Ovary (tissue), 9 donors: ENCODE measurements around the gene GFRA1. TPM values are rescaled to one million over a fixed set of nuclear protein-coding genes. Genes with fewer than 3 reads are reported as not detected.

Experiments
- DNase-seq, 5 donors: peaks; one replicate each; pipeline ENCODE4 v3.0.0-alpha.2; 2019 to 2020
- H3K27ac ChIP-seq, 2 donors: fragments of 200-600 bp; one replicate each; pipeline versions ENCODE4 v1.5.1 to v1.8.0; 2019 to 2022
- H3K27me3 ChIP-seq: fragments of 200-600 bp; one replicate; pipeline ENCODE4 v1.8.0; 2022
- H3K36me3 ChIP-seq: fragments of 200-600 bp; sonication (generic); one replicate; pipeline ENCODE4 v1.5.1; 2019
- H3K4me1 ChIP-seq: one replicate; pipeline ENCODE4 v1.8.1; 2013; ENCODE audit warnings: mild to moderate bottlenecking, moderate library complexity; ENCODE audit not compliant: insufficient read depth
- H3K4me3 ChIP-seq: fragments of 200-600 bp; sonication (generic); one replicate; pipeline ENCODE4 v1.5.1; 2017
- H3K9me3 ChIP-seq, 2 donors: fragments of 200-600 bp in 1 of 2; sonication (generic) in 1 of 2; one replicate each; pipeline versions ENCODE4 v1.5.1 to v1.8.1; 2013 to 2019; ENCODE audit warnings: mild to moderate bottlenecking in 1 of 2, moderate library complexity in 1 of 2
- EP300 ChIP-seq: sonication (generic); formaldehyde crosslinking; IDR thresholded peaks from one replicate; pipeline ENCODE4 v1.6.1; 2017; ENCODE audit warnings: antibody characterized with exemption
- POLR2A ChIP-seq: fragments of 450-650 bp; IDR thresholded peaks from one replicate; pipeline ENCODE4 v1.6.1; 2017; ENCODE audit warnings: antibody characterized with exemption, mild to moderate bottlenecking, moderate library complexity
- WGBS, 3 donors: extraction: QIAGEN DNeasy Blood & Tissue Kit in 1 of 3; methylation state at CpG; one replicate each; pipeline versions ENCODE4 v1.1.5 to v1.1.7; 2013 to 2017; 5-methylcytosine and 5-hydroxymethylcytosine counted together
- intact Hi-C, 4 donors: fragments of 100-400 bp; cut with DNase I; formaldehyde crosslinking; loops; one replicate each; pipeline versions ENCODE4 v1.11.0 to v1.15.1; 2022 to 2023
- polyA plus RNA-seq, 2 donors: library from polyadenylated mRNA; stranded (reverse); fragments of 200-250 nt in 1 of 2; fragments of 350-450 nt in 1 of 2; fragmentation: Illumina TruSeq in 1 of 2; extraction: RNeasy Lipid Tissue Mini Kit (QIAGEN cat#74804) in 1 of 2; gene quantifications; one replicate each; pipeline ENCODE4 v1.2.3, GENCODE V29; 2013 to 2014
- total RNA-seq, 7 donors: library from RNA; depleted of rRNA in 2 of 7; stranded (reverse); fragments of >200 nt in 2 of 7; fragmentation: NEBNext Ultra II Directional in 3 of 7; extraction: Animal tissue kit (Norgen Biotek cat#: 25700) in 3 of 7; gene quantifications; one replicate each; pipeline versions ENCODE4 v1.1.0 to v1.2.4, GENCODE V29; 2016 to 2023
- TF ChIP-seq, protein P1 (sequence below), 3 donors: fragments of 450-650 bp in 2 of 3; fragments of 200-600 bp in 1 of 3; IDR thresholded peaks; one replicate each; pipeline versions ENCODE4 v1.5.1 to v1.8.0; 2016 to 2022; ENCODE audit warnings: antibody characterized with exemption in 3 of 3, mild to moderate bottlenecking in 1 of 3
- donor health status: DM: no; HTN: no; CAD: no; lungs with moderate emphysema.
- donor health status: DM: no; HTN: no; CAD: no.
- donor health status: Bipolar disorder and iron deficiency.
- donor health status: DM: yes; HTN: yes; CAD: no.
- donor health status: DM: no; HTN: no; CAD: no.
- donor health status: DM: yes; HTN: yes; CAD: no.

The GFRA1 gene
- total and polyA plus RNA-seq, 9 donors = 3.1 to 28.4 (median 11.8) TPM

DNA sequence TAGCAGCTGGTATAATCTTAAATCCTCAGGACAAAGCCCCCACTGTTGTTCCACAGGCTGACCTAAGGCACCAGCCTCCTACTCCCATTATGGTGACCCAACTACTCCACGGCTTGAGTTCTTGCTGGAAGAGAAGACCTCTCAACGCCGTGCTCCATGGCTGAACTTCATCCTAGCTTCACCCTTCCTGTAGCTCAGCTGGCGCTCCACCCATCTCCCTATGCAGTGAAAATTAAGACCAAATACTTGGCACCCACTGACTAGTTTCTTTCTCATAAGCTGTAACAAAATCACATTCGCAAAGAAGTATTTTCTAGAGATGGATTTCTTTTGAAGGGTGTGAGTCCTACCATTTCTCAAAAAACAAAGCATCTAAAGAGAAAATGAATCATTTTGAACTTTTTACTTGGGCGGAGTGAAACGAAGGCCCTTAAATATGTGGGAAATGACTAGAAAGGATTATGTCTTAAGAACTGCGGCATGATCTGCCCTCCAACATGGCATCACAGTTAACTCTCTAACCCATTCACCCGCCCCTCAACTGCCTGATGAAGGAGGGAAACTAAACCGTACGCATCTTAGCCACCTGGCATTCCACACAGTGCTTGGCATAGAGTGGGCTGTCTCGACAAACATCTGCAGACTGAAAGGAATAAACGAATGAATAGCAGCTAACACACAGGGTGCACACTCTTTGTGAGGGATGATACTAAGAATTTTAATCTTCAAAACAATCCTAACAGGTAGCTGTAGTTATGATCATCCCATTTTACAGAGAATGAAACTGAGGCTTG is 32.7 kb downstream of the GFRA1 start:
- H3K4me3 ChIP-seq = no peak overlapping the region

DNA sequence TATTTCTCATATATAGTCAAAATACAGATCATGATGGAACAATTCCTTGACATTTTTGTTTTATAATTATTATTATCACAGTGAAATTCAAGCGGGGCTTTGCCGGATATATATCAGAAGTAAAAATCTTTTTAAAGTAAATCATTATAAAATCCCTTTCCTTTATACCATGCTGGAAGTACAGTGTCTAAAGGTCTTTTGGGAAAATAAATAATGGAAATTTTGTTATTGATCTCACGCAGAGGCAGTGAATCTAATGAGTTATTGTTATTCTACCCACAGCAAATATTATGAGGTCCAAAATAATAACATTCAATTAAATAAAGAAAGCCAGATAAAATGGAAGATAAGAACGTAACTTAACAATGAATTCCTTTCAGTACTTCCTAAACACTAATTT is 33.8 kb downstream of the GFRA1 start:
- DNase-seq = no peak
- H3K36me3 ChIP-seq = no peaks in the 10 kb centered on the region
- WGBS, 3 donors = 64 to 84% (median 73%) methylated on average over 4 of the region's 4 CpGs
- H3K9me3 ChIP-seq = no peaks in the 10 kb centered on the region
- no peak overlapping the region for H3K4me3 ChIP-seq
- no peak for TF ChIP-seq POLR2A
- TF ChIP-seq EP300 = no peak
- TF ChIP-seq, protein P1, sequence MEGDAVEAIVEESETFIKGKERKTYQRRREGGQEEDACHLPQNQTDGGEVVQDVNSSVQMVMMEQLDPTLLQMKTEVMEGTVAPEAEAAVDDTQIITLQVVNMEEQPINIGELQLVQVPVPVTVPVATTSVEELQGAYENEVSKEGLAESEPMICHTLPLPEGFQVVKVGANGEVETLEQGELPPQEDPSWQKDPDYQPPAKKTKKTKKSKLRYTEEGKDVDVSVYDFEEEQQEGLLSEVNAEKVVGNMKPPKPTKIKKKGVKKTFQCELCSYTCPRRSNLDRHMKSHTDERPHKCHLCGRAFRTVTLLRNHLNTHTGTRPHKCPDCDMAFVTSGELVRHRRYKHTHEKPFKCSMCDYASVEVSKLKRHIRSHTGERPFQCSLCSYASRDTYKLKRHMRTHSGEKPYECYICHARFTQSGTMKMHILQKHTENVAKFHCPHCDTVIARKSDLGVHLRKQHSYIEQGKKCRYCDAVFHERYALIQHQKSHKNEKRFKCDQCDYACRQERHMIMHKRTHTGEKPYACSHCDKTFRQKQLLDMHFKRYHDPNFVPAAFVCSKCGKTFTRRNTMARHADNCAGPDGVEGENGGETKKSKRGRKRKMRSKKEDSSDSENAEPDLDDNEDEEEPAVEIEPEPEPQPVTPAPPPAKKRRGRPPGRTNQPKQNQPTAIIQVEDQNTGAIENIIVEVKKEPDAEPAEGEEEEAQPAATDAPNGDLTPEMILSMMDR (IDR thresholded peaks at IDR 0.05) = no peak
- intact Hi-C loops = no loop called here
- H3K4me1 ChIP-seq = no peaks in the 10 kb centered on the region
- H3K27me3 ChIP-seq = no peaks in the 10 kb centered on the region
- no peak overlapping the region for H3K27ac ChIP-seq

More for the DNA sequence above, 32.7 kb downstream of the GFRA1 start:
- no peaks in the 10 kb centered on the region for H3K4me1 ChIP-seq
- TF ChIP-seq POLR2A (no peak), EP300 (no peak)
- TF ChIP-seq, protein P1 (IDR thresholded peaks at IDR 0.05) = no peak
- WGBS, 3 donors = 93 to 94% (median 94%) methylated on average over 13 of the region's 13 CpGs
- no peak for DNase-seq
- no peak overlapping the region for H3K27ac ChIP-seq
- no peaks in the 10 kb centered on the region for H3K9me3 ChIP-seq
- intact Hi-C loops = no loop called here
- peaks cover 4% of the 10 kb centered on the region for H3K27me3 ChIP-seq
- H3K36me3 ChIP-seq = no peaks in the 10 kb centered on the region

DNA sequence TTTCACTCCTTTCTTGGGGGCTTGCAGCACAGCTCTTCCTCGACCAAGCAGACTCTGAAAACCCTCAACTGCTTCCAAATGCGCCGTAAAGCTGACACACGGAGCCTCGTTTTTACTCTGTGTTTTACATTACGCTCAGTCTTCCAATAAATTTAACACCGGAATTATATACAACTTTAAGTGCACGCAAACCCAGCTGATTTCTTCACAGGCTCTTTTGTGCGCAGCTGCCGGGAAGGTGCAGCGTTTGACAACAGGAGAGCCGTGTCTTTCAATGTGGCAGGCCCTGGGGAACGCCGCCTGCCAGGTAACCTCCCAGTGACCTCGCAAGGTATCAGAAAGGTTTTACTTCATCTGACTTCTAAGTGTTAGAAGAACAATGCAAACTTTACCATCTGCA is 35.0 kb downstream of the GFRA1 start:
- 88 to 92% (median 90%) methylated on average over 15 of the region's 15 CpGs for WGBS, 3 donors
- DNase-seq = no peak
- H3K9me3 ChIP-seq = no peaks in the 10 kb centered on the region
- H3K4me3 ChIP-seq = no peak overlapping the region
- no peaks in the 10 kb centered on the region for H3K36me3 ChIP-seq
- no peak overlapping the region for H3K27ac ChIP-seq
- no peaks in the 10 kb centered on the region for H3K4me1 ChIP-seq
- H3K27me3 ChIP-seq = no peaks in the 10 kb centered on the region
- intact Hi-C loops = no loop called here
- TF ChIP-seq EP300 = no peak
- no peak for TF ChIP-seq POLR2A
- TF ChIP-seq, protein P1 (IDR thresholded peaks at IDR 0.05) = no peak

DNA sequence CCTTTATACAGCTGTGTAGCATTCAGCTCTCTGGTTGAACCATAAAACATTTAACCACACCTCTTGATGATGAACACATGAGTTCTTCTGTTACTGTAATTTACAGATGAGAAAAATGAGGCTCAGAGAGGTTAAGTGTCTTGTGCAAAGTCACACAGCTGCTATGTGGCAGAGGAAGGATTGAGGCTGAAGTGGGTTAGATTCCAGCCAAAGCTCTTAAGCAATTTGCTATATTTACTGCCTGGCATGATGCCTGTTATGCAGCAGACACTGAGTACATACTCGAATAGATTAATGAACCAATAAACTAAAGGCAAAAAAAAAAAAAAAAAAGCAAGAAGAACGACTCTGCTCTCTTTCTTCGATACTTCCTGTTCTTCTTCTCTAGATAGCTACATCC is 35.7 kb downstream of the GFRA1 start:
- Histone ChIP-seq H3K36me3 (no peaks in the 10 kb centered on the region), H3K9me3 (no peaks in the 10 kb centered on the region), H3K27me3 (no peaks in the 10 kb centered on the region), H3K27ac (no peak overlapping the region), H3K4me1 (no peaks in the 10 kb centered on the region), H3K4me3 (no peak overlapping the region)
- WGBS, 3 donors = 37 to 56% (median 49%) methylated on average over 3 of the region's 3 CpGs
- DNase-seq = no peak
- TF ChIP-seq EP300 (no peak), POLR2A (no peak)
- TF ChIP-seq, protein P1 (IDR thresholded peaks at IDR 0.05) = no peak
- intact Hi-C loops = no loop called here
